Astrocyte (in vitro differentiated cells and primary cell): ENCODE results near the gene KRT9. TPM values are rescaled to one million over a fixed set of nuclear protein-coding genes. Genes with fewer than 3 reads are reported as not detected.

Source experiments
- DNase-seq: peaks from one replicate; pipeline ENCODE4 v3.0.0-alpha.2; 2010; ENCODE audit warnings: low read depth
- FAIRE-seq: peaks from 2 replicates; lab custom pipeline; 2011; peaks lifted over from hg19 to GRCh38; lab: Jason Lieb, UNC
- H2AFZ ChIP-seq: 2 replicates; pipeline ENCODE4 v1.6.0; 2012; ENCODE audit warnings: low read depth, low read length, inconsistent platforms
- H3K27ac ChIP-seq: 2 replicates; pipeline ENCODE4 v1.5.1; 2011; ENCODE audit warnings: low read depth, low read length, inconsistent platforms
- H3K27me3 ChIP-seq: 2 replicates; pipeline ENCODE4 v1.6.0; 2011; ENCODE audit warnings: low read length, inconsistent platforms; ENCODE audit not compliant: insufficient read depth
- H3K36me3 ChIP-seq: 2 replicates; pipeline ENCODE4 v1.5.1; 2011; ENCODE audit warnings: low read length, inconsistent platforms; ENCODE audit not compliant: insufficient read depth
- H3K4me1 ChIP-seq: 2 replicates; pipeline ENCODE4 v1.5.1; 2011; ENCODE audit warnings: low read length, inconsistent platforms; ENCODE audit not compliant: insufficient read depth
- H3K4me2 ChIP-seq: 2 replicates; pipeline ENCODE4 v1.6.0; 2012; ENCODE audit warnings: low read length, inconsistent platforms
- H3K4me3 ChIP-seq: 2 replicates; pipeline ENCODE4 v1.5.1; 2011; ENCODE audit warnings: low read depth, mild to moderate bottlenecking, low read length, inconsistent platforms; ENCODE audit not compliant: insufficient read depth
- H3K79me2 ChIP-seq: 2 replicates; pipeline ENCODE4 v1.6.0; 2012; ENCODE audit warnings: mild to moderate bottlenecking, low read length, inconsistent platforms; ENCODE audit not compliant: insufficient read depth
- H3K9ac ChIP-seq: 2 replicates; pipeline ENCODE4 v1.6.0; 2012; ENCODE audit warnings: mild to moderate bottlenecking, low read length, inconsistent platforms
- H3K9me3 ChIP-seq: 2 replicates; pipeline ENCODE4 v1.5.1; 2012; ENCODE audit warnings: low read depth, mild to moderate bottlenecking, low read length, inconsistent platforms; ENCODE audit not compliant: insufficient read depth
- H4K20me1 ChIP-seq: 2 replicates; pipeline ENCODE4 v1.6.0; 2012; ENCODE audit warnings: low read length, inconsistent platforms; ENCODE audit not compliant: insufficient read depth
- H3K27ac Mint-ChIP-seq: one replicate; pipeline ENCODE4 v1.8.0; 2021; ENCODE audit warnings: mild to moderate bottlenecking, mixed read lengths; ENCODE audit not compliant: unreplicated experiment
- H3K27me3 Mint-ChIP-seq: one replicate; pipeline ENCODE4 v1.8.0; 2021; ENCODE audit warnings: low read depth, mixed read lengths; ENCODE audit not compliant: unreplicated experiment
- H3K36me3 Mint-ChIP-seq: one replicate; pipeline ENCODE4 v1.8.0; 2021; ENCODE audit warnings: low read depth, mixed read lengths; ENCODE audit not compliant: unreplicated experiment
- H3K4me1 Mint-ChIP-seq: one replicate; pipeline ENCODE4 v1.8.0; 2021; ENCODE audit warnings: low read depth, mixed read lengths; ENCODE audit not compliant: unreplicated experiment
- H3K4me3 Mint-ChIP-seq: one replicate; pipeline ENCODE4 v1.8.0; 2021; ENCODE audit warnings: mild to moderate bottlenecking, moderate library complexity, mixed read lengths; ENCODE audit not compliant: unreplicated experiment
- H3K9me3 Mint-ChIP-seq: one replicate; pipeline ENCODE4 v1.8.0; 2021; ENCODE audit warnings: mild to moderate bottlenecking, mixed read lengths; ENCODE audit not compliant: unreplicated experiment
- EZH2 ChIP-seq: IDR thresholded peaks from 2 replicates; pipeline ENCODE4 v1.6.1; 2012; ENCODE audit warnings: mild to moderate bottlenecking, low read length, inconsistent platforms; ENCODE audit not compliant: insufficient read depth
- total RNA-seq: library from RNA; stranded (reverse); gene quantifications from 2 replicates; pipeline ENCODE4 v1.2.1, GENCODE V29; 2021
- TF ChIP-seq, protein P1 (sequence below): IDR thresholded peaks from 2 replicates; pipeline ENCODE4 v1.5.1; 2011; ENCODE audit warnings: low read depth, mild to moderate bottlenecking, inconsistent platforms, low read length, moderate library complexity; ENCODE audit not compliant: insufficient read depth

The KRT9 gene
- total RNA-seq, 1 donor from 2014 or later, result 0.09 TPM

GRCh38 chr17:41539071-41539492 is 32.8 kb downstream of the KRT9 start:
- H3K27me3 ChIP-seq, result no peaks in the 10 kb centered on the region
- H4K20me1 ChIP-seq, result no peaks in the 10 kb centered on the region
- Mint-ChIP-seq H3K9me3 (no peaks in the 10 kb centered on the region), H3K4me3 (no peak overlapping the region), H3K27ac (peak overlapping the region; percentile 82), H3K27me3 (peaks cover 12% of the 10 kb centered on the region), H3K4me1 (peaks cover 20% of the 10 kb centered on the region), H3K36me3 (peaks cover 2% of the 10 kb centered on the region)
- no peak overlapping the region for H3K27ac ChIP-seq
- no peaks in the 10 kb centered on the region for H3K79me2 ChIP-seq
- peaks cover 11% of the 10 kb centered on the region for H3K4me1 ChIP-seq
- no peaks in the 10 kb centered on the region for H3K9me3 ChIP-seq
- peak overlapping the region; percentile 1 for H3K9ac ChIP-seq
- H3K4me3 ChIP-seq, result no peak overlapping the region
- peak overlapping the region; percentile 37 for H2AFZ ChIP-seq
- DNase-seq (no peak), FAIRE-seq (no peak)
- no peak for TF ChIP-seq EZH2
- TF ChIP-seq, protein P1, sequence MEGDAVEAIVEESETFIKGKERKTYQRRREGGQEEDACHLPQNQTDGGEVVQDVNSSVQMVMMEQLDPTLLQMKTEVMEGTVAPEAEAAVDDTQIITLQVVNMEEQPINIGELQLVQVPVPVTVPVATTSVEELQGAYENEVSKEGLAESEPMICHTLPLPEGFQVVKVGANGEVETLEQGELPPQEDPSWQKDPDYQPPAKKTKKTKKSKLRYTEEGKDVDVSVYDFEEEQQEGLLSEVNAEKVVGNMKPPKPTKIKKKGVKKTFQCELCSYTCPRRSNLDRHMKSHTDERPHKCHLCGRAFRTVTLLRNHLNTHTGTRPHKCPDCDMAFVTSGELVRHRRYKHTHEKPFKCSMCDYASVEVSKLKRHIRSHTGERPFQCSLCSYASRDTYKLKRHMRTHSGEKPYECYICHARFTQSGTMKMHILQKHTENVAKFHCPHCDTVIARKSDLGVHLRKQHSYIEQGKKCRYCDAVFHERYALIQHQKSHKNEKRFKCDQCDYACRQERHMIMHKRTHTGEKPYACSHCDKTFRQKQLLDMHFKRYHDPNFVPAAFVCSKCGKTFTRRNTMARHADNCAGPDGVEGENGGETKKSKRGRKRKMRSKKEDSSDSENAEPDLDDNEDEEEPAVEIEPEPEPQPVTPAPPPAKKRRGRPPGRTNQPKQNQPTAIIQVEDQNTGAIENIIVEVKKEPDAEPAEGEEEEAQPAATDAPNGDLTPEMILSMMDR, result no peak
- H3K36me3 ChIP-seq, result no peaks in the 10 kb centered on the region
- H3K4me2 ChIP-seq, result peak overlapping the region; percentile 41

GRCh38 chr17:41538565-41538991 is 33.3 kb downstream of the KRT9 start:
- Mint-ChIP-seq H3K27ac (peak overlapping the region; percentile 82), H3K4me3 (no peak overlapping the region), H3K9me3 (no peaks in the 10 kb centered on the region), H3K27me3 (peaks cover 14% of the 10 kb centered on the region), H3K4me1 (peaks cover 20% of the 10 kb centered on the region), H3K36me3 (peaks cover 2% of the 10 kb centered on the region)
- Histone ChIP-seq H4K20me1 (no peaks in the 10 kb centered on the region), H2AFZ (peak overlapping the region; percentile 37), H3K27ac (no peak overlapping the region), H3K27me3 (no peaks in the 10 kb centered on the region), H3K4me1 (peaks cover 11% of the 10 kb centered on the region), H3K4me2 (peak overlapping the region; percentile 41), H3K9ac (peak overlapping the region; percentile 1), H3K79me2 (no peaks in the 10 kb centered on the region), H3K4me3 (no peak overlapping the region), H3K36me3 (no peaks in the 10 kb centered on the region), H3K9me3 (no peaks in the 10 kb centered on the region)
- TF ChIP-seq EZH2, result no peak
- TF ChIP-seq, protein P1, result no peak
- no peak for FAIRE-seq
- DNase-seq, result no peak

- FAIRE-seq, result no peak
- H3K4me1 ChIP-seq, result peaks cover 11% of the 10 kb centered on the region
- H3K9me3 ChIP-seq, result no peaks in the 10 kb centered on the region
- Mint-ChIP-seq H3K4me3 (no peak overlapping the region), H3K27me3 (peaks cover 14% of the 10 kb centered on the region), H3K4me1 (peaks cover 20% of the 10 kb centered on the region), H3K9me3 (no peaks in the 10 kb centered on the region), H3K36me3 (peaks cover 2% of the 10 kb centered on the region), H3K27ac (no peak overlapping the region)
- no peaks in the 10 kb centered on the region for H3K79me2 ChIP-seq
- no peak for TF ChIP-seq EZH2
- TF ChIP-seq, protein P1, result no peak
- no peak overlapping the region for H3K4me3 ChIP-seq
- no peaks in the 10 kb centered on the region for H3K36me3 ChIP-seq
- no peaks in the 10 kb centered on the region for H3K27me3 ChIP-seq
- peak overlapping the region; percentile 41 for H3K4me2 ChIP-seq
- no peak overlapping the region for H3K27ac ChIP-seq
- no peak overlapping the region for H2AFZ ChIP-seq
- no peak overlapping the region for H3K9ac ChIP-seq
- H4K20me1 ChIP-seq, result no peaks in the 10 kb centered on the region
- DNase-seq, result no peak
These were observed 33.9 kb downstream of the KRT9 start for GRCh38 chr17:41537990-41538389.
